Measurements from ENCODE around the gene PTPRM.

PTPRM gene

GRCh38 chr18:8287196-8287885 is 720.2 kb downstream of the PTPRM start:
- no peak overlapping the region for H3K4me3 ChIP-seq (ENCODE audit: low read length)
- no peak for DNase-seq (ENCODE audit: low read depth, low spot score)

- no peak overlapping the region for H3K4me3 ChIP-seq (ENCODE audit: low read length)
- DNase-seq (ENCODE audit: low read depth, low spot score) = no peak
These were observed 721.5 kb downstream of the PTPRM start for GRCh38 chr18:8288472-8289195.

GRCh38 chr18:8290435-8290834 is 723.3 kb downstream of the PTPRM start:
- no peak for DNase-seq (ENCODE audit: low read depth, low spot score)
- H3K4me3 ChIP-seq (ENCODE audit: low read length) = no peak overlapping the region

- DNase-seq (ENCODE audit: low read depth, low spot score) = no peak
- no peak overlapping the region for H3K4me3 ChIP-seq (ENCODE audit: low read length)
These were observed 723.8 kb downstream of the PTPRM start for GRCh38 chr18:8290913-8291312.

- no peak for DNase-seq (ENCODE audit: low read depth, low spot score)
These were observed 726.1 kb downstream of the PTPRM start for GRCh38 chr18:8293184-8293583.

GRCh38 chr18:8296886-8297616 is 729.9 kb downstream of the PTPRM start:
- no peak overlapping the region for H3K4me3 ChIP-seq (ENCODE audit: low read length)
- DNase-seq (ENCODE audit: low read depth, low spot score) = no peak

More at GRCh38 chr18:8293184-8293583, 726.1 kb downstream of the PTPRM start:
- H3K4me3 ChIP-seq (ENCODE audit: low read length) = no peak overlapping the region

- H3K4me3 ChIP-seq (ENCODE audit: low read length) = no peak overlapping the region
- DNase-seq (ENCODE audit: low read depth, low spot score) = no peak
These were observed 731.1 kb downstream of the PTPRM start for GRCh38 chr18:8298186-8298585.

- no peak overlapping the region for H3K4me3 ChIP-seq (ENCODE audit: low read length)
- DNase-seq (ENCODE audit: low read depth, low spot score) = no peak
These were observed 732.2 kb downstream of the PTPRM start for GRCh38 chr18:8299054-8299980.

- H3K4me3 ChIP-seq (ENCODE audit: low read length) = no peak overlapping the region
These were observed 733.8 kb downstream of the PTPRM start for GRCh38 chr18:8300751-8301410.

GRCh38 chr18:8301427-8302172 is 734.5 kb downstream of the PTPRM start:
- peak; percentile 24 for DNase-seq (ENCODE audit: low read depth, low spot score)
- no peak overlapping the region for H3K4me3 ChIP-seq (ENCODE audit: low read length)

More at GRCh38 chr18:8300751-8301410, 733.8 kb downstream of the PTPRM start:
- DNase-seq (ENCODE audit: low read depth, low spot score) = no peak

GRCh38 chr18:8303151-8303755 is 736.1 kb downstream of the PTPRM start:
- no peak for DNase-seq (ENCODE audit: low read depth, low spot score)

GRCh38 chr18:8307960-8308359 is 740.8 kb downstream of the PTPRM start:
- DNase-seq (ENCODE audit: low read depth, low spot score) = no peak
- H3K4me3 ChIP-seq (ENCODE audit: low read length) = no peak overlapping the region

More at GRCh38 chr18:8303151-8303755, 736.1 kb downstream of the PTPRM start:
- no peak overlapping the region for H3K4me3 ChIP-seq (ENCODE audit: low read length)

- DNase-seq (ENCODE audit: low read depth, low spot score) = no peak
- no peak overlapping the region for H3K4me3 ChIP-seq (ENCODE audit: low read length)
These were observed 745.9 kb downstream of the PTPRM start for GRCh38 chr18:8313043-8313442.

- DNase-seq (ENCODE audit: low read depth, low spot score) = no peak
- H3K4me3 ChIP-seq (ENCODE audit: low read length) = no peak overlapping the region
These were observed 747.0 kb downstream of the PTPRM start for GRCh38 chr18:8314124-8314523.

- no peak for DNase-seq (ENCODE audit: low read depth, low spot score)
- H3K4me3 ChIP-seq (ENCODE audit: low read length) = no peak overlapping the region
These were observed 752.8 kb downstream of the PTPRM start for GRCh38 chr18:8319798-8320489.

- no peak overlapping the region for H3K4me3 ChIP-seq (ENCODE audit: low read length)
- DNase-seq (ENCODE audit: low read depth, low spot score) = no peak
These were observed 755.4 kb downstream of the PTPRM start for GRCh38 chr18:8322486-8322885.
